Ovary (tissue), 3 donors: ENCODE results near the gene IL22RA2.

Experiments
- EP300 ChIP-seq: sonication (generic); formaldehyde crosslinking; IDR thresholded peaks from one replicate; pipeline ENCODE4 v1.6.1; 2017; ENCODE audit warnings: antibody characterized with exemption
- POLR2A ChIP-seq: fragments of 450-650 bp; IDR thresholded peaks from one replicate; pipeline ENCODE4 v1.6.1; 2017; ENCODE audit warnings: antibody characterized with exemption, mild to moderate bottlenecking, moderate library complexity
- TF ChIP-seq, protein P1 (sequence below), 3 donors: fragments of 450-650 bp in 2 of 3; fragments of 200-600 bp in 1 of 3; IDR thresholded peaks; one replicate each; pipeline versions ENCODE4 v1.5.1 to v1.8.0; 2016 to 2022; ENCODE audit warnings: antibody characterized with exemption in 3 of 3, mild to moderate bottlenecking in 1 of 3
- donor health status: DM: no; HTN: no; CAD: no.

GRCh38 chr6:137149035-137149393 is 24.4 kb downstream of the IL22RA2 start:
- TF ChIP-seq POLR2A (no peak), EP300 (no peak)
- TF ChIP-seq, protein P1, sequence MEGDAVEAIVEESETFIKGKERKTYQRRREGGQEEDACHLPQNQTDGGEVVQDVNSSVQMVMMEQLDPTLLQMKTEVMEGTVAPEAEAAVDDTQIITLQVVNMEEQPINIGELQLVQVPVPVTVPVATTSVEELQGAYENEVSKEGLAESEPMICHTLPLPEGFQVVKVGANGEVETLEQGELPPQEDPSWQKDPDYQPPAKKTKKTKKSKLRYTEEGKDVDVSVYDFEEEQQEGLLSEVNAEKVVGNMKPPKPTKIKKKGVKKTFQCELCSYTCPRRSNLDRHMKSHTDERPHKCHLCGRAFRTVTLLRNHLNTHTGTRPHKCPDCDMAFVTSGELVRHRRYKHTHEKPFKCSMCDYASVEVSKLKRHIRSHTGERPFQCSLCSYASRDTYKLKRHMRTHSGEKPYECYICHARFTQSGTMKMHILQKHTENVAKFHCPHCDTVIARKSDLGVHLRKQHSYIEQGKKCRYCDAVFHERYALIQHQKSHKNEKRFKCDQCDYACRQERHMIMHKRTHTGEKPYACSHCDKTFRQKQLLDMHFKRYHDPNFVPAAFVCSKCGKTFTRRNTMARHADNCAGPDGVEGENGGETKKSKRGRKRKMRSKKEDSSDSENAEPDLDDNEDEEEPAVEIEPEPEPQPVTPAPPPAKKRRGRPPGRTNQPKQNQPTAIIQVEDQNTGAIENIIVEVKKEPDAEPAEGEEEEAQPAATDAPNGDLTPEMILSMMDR (IDR thresholded peaks at IDR 0.05) = no peak
